Heart left ventricle (tissue), 16 donors: ENCODE data around the gene ANKMY2. TPM values are rescaled to one million over a fixed set of nuclear protein-coding genes. Genes with fewer than 3 reads are reported as not detected.

Source experiments
- ATAC-seq, 4 donors: fragments of 200-7000 bp; cut with Tn5 transposase; one replicate each; pipeline ENCODE4 v1.9.1; 2020 to 2022; ENCODE audit warnings: moderate library complexity in 4 of 4, mild to moderate bottlenecking in 3 of 4, moderate number of reproducible peaks in 1 of 4
- DNase-seq, 5 donors: peaks; one replicate each; pipeline ENCODE4 v3.0.0-alpha.2; 2020
- H3K27ac ChIP-seq, 12 donors: fragments of 200-600 bp; sonication (generic) in 4 of 12; one replicate each; pipeline versions ENCODE4 v1.5.0 to v1.8.0; 2016 to 2022; ENCODE audit warnings: mild to moderate bottlenecking in 2 of 12
- H3K27me3 ChIP-seq, 9 donors: fragments of 200-600 bp; sonication (generic) in 2 of 9; one replicate each; pipeline versions ENCODE4 v1.5.1 to v1.8.0; 2016 to 2022; ENCODE audit warnings: mild to moderate bottlenecking in 3 of 9
- H3K36me3 ChIP-seq, 9 donors: fragments of 200-600 bp; sonication (generic) in 2 of 9; one replicate each; pipeline versions ENCODE4 v1.5.0 to v1.8.0; 2018 to 2022; ENCODE audit warnings: mild to moderate bottlenecking in 2 of 9
- H3K4me1 ChIP-seq, 12 donors: fragments of 200-600 bp; sonication (generic) in 4 of 12; one replicate each; pipeline versions ENCODE4 v1.5.0 to v1.8.0; 2016 to 2022; ENCODE audit warnings: mild to moderate bottlenecking in 3 of 12
- H3K4me3 ChIP-seq, 12 donors: fragments of 200-600 bp; sonication (generic) in 4 of 12; one replicate each; pipeline versions ENCODE4 v1.5.0 to v1.8.0; 2017 to 2022; ENCODE audit warnings: mild to moderate bottlenecking in 9 of 12, moderate library complexity in 4 of 12
- H3K9me3 ChIP-seq, 12 donors: fragments of 200-600 bp; sonication (generic) in 4 of 12; one replicate each; pipeline versions ENCODE4 v1.5.0 to v1.8.0; 2016 to 2022; ENCODE audit warnings: mild to moderate bottlenecking in 1 of 12
- CTCF ChIP-seq, 12 donors: fragments of 200-600 bp; sonication (generic) in 4 of 12; IDR thresholded peaks; one replicate each; pipeline versions ENCODE4 v1.5.0 to v1.8.0; 2018 to 2022; ENCODE audit warnings: antibody characterized with exemption in 12 of 12, mild to moderate bottlenecking in 5 of 12
- POLR2A ChIP-seq, 2 donors: fragments of 450-650 bp; IDR thresholded peaks; one replicate each; pipeline ENCODE4 v1.6.1; 2017; ENCODE audit warnings: antibody characterized with exemption in 2 of 2, mild to moderate bottlenecking in 2 of 2, moderate library complexity in 2 of 2
- WGBS, 4 donors: extraction: QIAGEN DNeasy Blood & Tissue Kit in 2 of 4; methylation state at CpG; one replicate each; pipeline versions ENCODE4 v1.1.5 to v1.1.7; 2013 to 2018; 5-methylcytosine and 5-hydroxymethylcytosine counted together
- intact Hi-C, 10 donors: fragments of 100-400 bp; cut with DNase I; formaldehyde crosslinking; loops; one replicate each; pipeline versions ENCODE4 v1.11.1 to v1.14.2; 2022
- polyA plus RNA-seq, 2 donors: library from polyadenylated mRNA; stranded (reverse); fragments of 200-250 nt; gene quantifications; one replicate each; pipeline ENCODE4 v1.2.3, GENCODE V29; 2013
- total RNA-seq, 9 donors: library from RNA; depleted of rRNA in 2 of 9; stranded (reverse); fragments of >200 nt in 2 of 9; fragmentation: NEBNext Ultra II Directional in 3 of 9; extraction: Animal tissue kit (Norgen Biotek cat#: 25700) in 3 of 9; gene quantifications; one replicate each; pipeline versions ENCODE4 v1.1.0 to v1.2.4, GENCODE V29; 2016 to 2023
- donor health status: ischemic (EF 13 %, LVEDD 7.1; RV severe dilation, severe dysfunction).
- donor health status: healthy with polysubstance abuse.
- donor health status: DM: no; HTN: yes; CAD: no.
- donor health status: DM: no; HTN: no; CAD: no.
- donor health status: ischemic (EF 25% LVEDD 6.9; RV normal size, moderate dysfunction).
- donor health status: ischemic (EF 25% LVEDD 5.7; RV mildly dilated, moderate dysfunction).
- donor health status: healthy.
- donor health status: DM: yes; HTN: yes; CAD: no.
- donor health status: ischemic (EF 35%, LVEDD 5.7; RV mildly dilated, moderate dysfunction).
- donor health status: nonischemic (EF 11% LVEDD 7.7; RV severe dilation, severe dysfunction).
- donor health status: DM: yes; HTN: yes; CAD: no.
- donor health status: PGD.
- donor health status: ischemic (EF 29% LVEDD 5.4; RV normal size, mild dysfunction).
- donor health status: nonischemic (EF 23%, LVEDD 6.1; RV moderate dilation, normal function).

The ANKMY2 gene
- total and polyA plus RNA-seq, 11 donors = 10.3 to 44.3 (median 28.0) TPM

- H3K4me3 ChIP-seq = no peak overlapping the region
- 46 to 59% (median 50%) methylated on average over 5 of the region's 5 CpGs for WGBS, 4 donors
- intact Hi-C loops = loop anchor here in 1 of 10 donors (5.0 kb wide), 1 partner anchor 1845 kb away; no protein-coding TSS in a partner anchor
- TF ChIP-seq CTCF (IDR thresholded peaks at IDR 0.05) = no peak
- no peak for TF ChIP-seq POLR2A (IDR thresholded peaks at IDR 0.05)
- peaks cover 0 to 16% (median 11%) of the 10 kb centered on the region in 9 donors for H3K36me3 ChIP-seq
- peaks cover 5 to 74% (median 53%) of the 10 kb centered on the region in 12 donors for H3K4me1 ChIP-seq
- DNase-seq (no peak), ATAC-seq (peak in 1 of 4 donors; percentile 14)
- no peaks in the 10 kb centered on the region for H3K9me3 ChIP-seq
- peak overlapping the region in 11 of 12 donors; percentile 9 to 67 (median 26) for H3K27ac ChIP-seq
- H3K27me3 ChIP-seq = no peaks in the 10 kb centered on the region
Measured at GRCh38 chr7:16637379-16637778, 8.2 kb downstream of the ANKMY2 start.

GRCh38 chr7:16636555-16637101 is 8.9 kb downstream of the ANKMY2 start:
- 82 to 93% (median 85%) methylated on average over 1 of the region's 1 CpG for WGBS, 4 donors
- Histone ChIP-seq H3K4me3 (no peak overlapping the region), H3K9me3 (no peaks in the 10 kb centered on the region), H3K27ac (peak overlapping the region in 7 of 12 donors; percentile 9 to 55 (median 23)), H3K27me3 (no peaks in the 10 kb centered on the region), H3K36me3 (peaks cover 0 to 16% (median 11%) of the 10 kb centered on the region in 9 donors), H3K4me1 (peaks cover 5 to 66% (median 49%) of the 10 kb centered on the region in 12 donors)
- intact Hi-C loops = loop anchor here in 1 of 10 donors (5.0 kb wide), 1 partner anchor 1846 kb away; no protein-coding TSS in a partner anchor
- TF ChIP-seq CTCF (IDR thresholded peaks at IDR 0.05) (no peak), POLR2A (IDR thresholded peaks at IDR 0.05) (no peak)
- ATAC-seq = no peak
- no peak for DNase-seq

- Histone ChIP-seq H3K4me1 (peaks cover 5 to 51% (median 39%) of the 10 kb centered on the region in 12 donors), H3K27me3 (no peaks in the 10 kb centered on the region), H3K27ac (peak overlapping the region in 8 of 12 donors; percentile 1 to 63 (median 8)), H3K9me3 (no peaks in the 10 kb centered on the region), H3K36me3 (peaks cover 0 to 27% (median 10%) of the 10 kb centered on the region in 9 donors), H3K4me3 (no peak overlapping the region)
- ATAC-seq (peak; percentile 48 to 84 (median 64)), DNase-seq (no peak)
- TF ChIP-seq CTCF (IDR thresholded peaks at IDR 0.05) (no peak), POLR2A (IDR thresholded peaks at IDR 0.05) (no peak)
- WGBS, 4 donors = 43 to 62% (median 54%) methylated on average over 4 of the region's 4 CpGs
- intact Hi-C loops = no loop called here
Measured at GRCh38 chr7:16634271-16634738, 11.2 kb downstream of the ANKMY2 start.

GRCh38 chr7:16630654-16631053 is 14.9 kb downstream of the ANKMY2 start:
- Histone ChIP-seq H3K4me3 (no peak overlapping the region), H3K4me1 (peaks cover 0 to 18% (median 9%) of the 10 kb centered on the region in 12 donors), H3K27ac (no peak overlapping the region), H3K36me3 (peaks cover 0 to 44% (median 15%) of the 10 kb centered on the region in 9 donors), H3K9me3 (no peaks in the 10 kb centered on the region), H3K27me3 (no peaks in the 10 kb centered on the region)
- TF ChIP-seq CTCF (IDR thresholded peaks at IDR 0.05) (no peak), POLR2A (IDR thresholded peaks at IDR 0.05) (no peak)
- ATAC-seq (no peak), DNase-seq (no peak)
- intact Hi-C loops = no loop called here
- 69 to 75% (median 74%) methylated on average over 1 of the region's 1 CpG for WGBS, 4 donors
